GM19328 (cell line): ENCODE data around the gene KIF23.

Source experiments
- ATAC-seq: cut with Tn5 transposase; IDR thresholded peaks from one replicate; pipeline ENCODE4 v1.9.1; 2021; ENCODE audit warnings: mild to moderate bottlenecking, moderate library complexity; ENCODE audit not compliant: unreplicated experiment

KIF23 gene

GRCh38 chr15:69462493-69463181, 48.5 kb downstream of the KIF23 start:
- peak; percentile 80 for ATAC-seq

- no peak for ATAC-seq
Observed at GRCh38 chr15:69463182-69463756, 49.1 kb downstream of the KIF23 start.

GRCh38 chr15:69465253-69465652, 51.1 kb downstream of the KIF23 start:
- no peak for ATAC-seq

- ATAC-seq, result no peak
Observed at GRCh38 chr15:69466733-69467132, 52.6 kb downstream of the KIF23 start.

GRCh38 chr15:69467636-69468035, 53.5 kb downstream of the KIF23 start:
- ATAC-seq, result no peak

- no peak for ATAC-seq
Observed at GRCh38 chr15:69468241-69469121, 54.3 kb downstream of the KIF23 start.

GRCh38 chr15:69469467-69470201, 55.5 kb downstream of the KIF23 start:
- no peak for ATAC-seq

GRCh38 chr15:69472046-69472445, 57.9 kb downstream of the KIF23 start:
- no peak for ATAC-seq

GRCh38 chr15:69472562-69472961, 58.4 kb downstream of the KIF23 start:
- ATAC-seq, result no peak

GRCh38 chr15:69474291-69474690, 60.1 kb downstream of the KIF23 start:
- ATAC-seq, result no peak

GRCh38 chr15:69474846-69475455, 60.8 kb downstream of the KIF23 start:
- no peak for ATAC-seq

GRCh38 chr15:69475769-69476358, 61.7 kb downstream of the KIF23 start:
- ATAC-seq, result no peak

GRCh38 chr15:69476704-69477473, 62.7 kb downstream of the KIF23 start:
- ATAC-seq, result no peak

- no peak for ATAC-seq
Observed at GRCh38 chr15:69478259-69478781, 64.2 kb downstream of the KIF23 start.

GRCh38 chr15:69479081-69479480, 64.9 kb downstream of the KIF23 start:
- no peak for ATAC-seq

GRCh38 chr15:69479971-69480370, 65.8 kb downstream of the KIF23 start:
- no peak for ATAC-seq

GRCh38 chr15:69480932-69481331, 66.8 kb downstream of the KIF23 start:
- no peak for ATAC-seq

- ATAC-seq, result no peak
Observed at GRCh38 chr15:69482686-69483256, 68.6 kb downstream of the KIF23 start.

GRCh38 chr15:69484837-69485236, 70.7 kb downstream of the KIF23 start:
- ATAC-seq, result no peak
